NCI-H774 (cell line): ENCODE data around the gene CCNY.

Experiments
- DNase-seq: peaks from one replicate; lab custom pipeline; 2025; lab: John Stamatoyannopoulos, UW

Gene CCNY

DNA sequence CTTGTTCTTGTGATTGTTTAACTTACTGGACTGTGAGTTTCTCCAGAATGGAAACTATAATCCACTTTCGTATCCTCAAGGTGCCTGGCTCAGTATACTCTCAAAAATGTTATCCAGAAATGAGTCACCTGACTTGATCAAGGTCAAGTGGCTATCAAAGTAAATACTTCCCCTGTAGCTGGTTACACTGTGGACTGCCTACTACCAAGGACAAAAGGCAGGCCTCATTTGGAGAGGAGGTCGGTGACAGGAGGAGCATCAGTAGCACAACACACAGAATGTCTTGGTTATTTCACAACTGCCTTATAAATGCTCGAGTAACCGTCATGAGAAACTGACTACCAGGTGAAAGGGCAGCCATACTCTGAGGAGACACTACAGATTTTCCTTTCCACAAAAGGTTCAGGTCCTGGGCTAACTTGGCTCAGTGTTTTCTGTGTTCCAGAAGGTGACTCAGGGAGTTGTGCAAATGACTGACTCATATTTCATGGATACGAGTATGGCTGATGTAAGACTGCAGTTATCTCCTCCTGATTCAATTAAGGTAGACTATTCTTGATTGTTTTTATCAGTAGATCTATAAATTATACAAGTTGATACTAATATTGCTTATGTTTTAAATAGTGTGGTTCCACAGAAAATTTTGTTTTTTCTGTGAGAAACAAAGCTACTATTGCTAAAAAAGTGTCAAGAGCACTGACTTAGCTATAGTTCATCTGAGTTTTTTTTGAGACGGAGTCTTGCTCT lies 4.2 kb upstream of the CCNY start:
- DNase-seq: no peak

DNA sequence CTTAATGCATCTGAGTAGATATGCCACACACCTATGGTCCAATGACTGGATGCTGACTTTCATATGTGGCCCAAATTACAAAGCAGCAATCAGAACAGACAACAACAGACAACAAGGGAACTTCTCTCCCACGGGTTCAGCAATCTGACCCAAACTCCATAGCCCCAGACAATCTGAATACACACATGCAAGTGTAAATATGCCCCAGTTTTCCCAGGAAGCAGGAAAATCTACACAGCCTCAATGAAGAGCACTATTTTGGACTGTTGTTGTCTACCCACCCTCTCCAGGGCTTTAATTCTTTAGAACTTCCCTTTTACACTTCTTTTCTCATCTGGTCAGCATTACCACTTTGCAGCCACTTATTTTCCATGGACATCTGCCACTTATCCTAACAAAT lies 2.0 kb upstream of the CCNY start:
- DNase-seq: no peak

- no peak for DNase-seq
These were observed 901 bp upstream of the CCNY start for GRCh38 chr10:35335133-35336083.

DNA sequence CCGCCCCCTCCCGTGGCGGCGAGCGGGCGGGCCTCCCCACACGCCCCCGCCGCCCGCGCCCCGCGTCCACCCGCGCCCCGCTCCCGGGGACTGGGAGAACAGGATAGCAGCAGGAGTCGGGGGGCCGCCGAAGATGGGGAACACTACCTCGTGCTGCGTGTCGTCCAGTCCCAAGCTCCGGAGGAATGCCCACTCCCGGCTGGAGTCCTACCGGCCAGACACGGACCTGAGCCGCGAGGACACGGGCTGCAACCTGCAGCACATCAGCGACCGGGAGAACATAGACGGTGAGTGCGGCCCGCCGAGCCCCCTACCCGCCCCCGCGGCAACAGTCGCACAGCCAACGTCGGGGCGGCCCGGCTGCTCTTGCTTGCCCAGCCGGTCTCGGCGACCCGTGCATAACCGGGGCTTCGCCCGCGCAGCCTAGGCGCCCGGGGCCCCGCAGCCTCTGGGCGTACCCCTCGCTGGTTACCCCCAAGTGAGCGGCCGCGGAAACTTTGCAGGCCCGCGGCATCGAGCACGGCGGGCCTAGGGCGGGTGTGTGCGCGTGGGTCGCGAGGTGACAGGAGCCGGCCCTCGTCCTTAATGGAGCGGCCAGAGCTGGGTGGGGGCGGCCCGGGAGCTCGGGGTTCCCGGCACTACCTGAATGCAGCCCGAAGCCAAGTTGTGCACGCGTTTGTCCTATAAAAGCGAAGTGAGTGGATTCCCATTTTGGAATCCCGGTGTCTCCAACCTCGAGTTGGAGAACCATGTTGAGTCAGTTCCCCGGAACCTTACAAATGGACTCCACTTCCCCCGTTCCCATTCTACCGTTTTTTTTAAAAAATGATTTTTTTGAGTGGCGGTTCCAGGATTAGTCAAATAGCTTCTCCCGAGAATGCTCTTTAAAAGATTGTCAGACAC lies 863 bp downstream of the CCNY start:
- DNase-seq: no peak

- no peak for DNase-seq
These were observed 3.6 kb downstream of the CCNY start for GRCh38 chr10:35339942-35340341.

DNA sequence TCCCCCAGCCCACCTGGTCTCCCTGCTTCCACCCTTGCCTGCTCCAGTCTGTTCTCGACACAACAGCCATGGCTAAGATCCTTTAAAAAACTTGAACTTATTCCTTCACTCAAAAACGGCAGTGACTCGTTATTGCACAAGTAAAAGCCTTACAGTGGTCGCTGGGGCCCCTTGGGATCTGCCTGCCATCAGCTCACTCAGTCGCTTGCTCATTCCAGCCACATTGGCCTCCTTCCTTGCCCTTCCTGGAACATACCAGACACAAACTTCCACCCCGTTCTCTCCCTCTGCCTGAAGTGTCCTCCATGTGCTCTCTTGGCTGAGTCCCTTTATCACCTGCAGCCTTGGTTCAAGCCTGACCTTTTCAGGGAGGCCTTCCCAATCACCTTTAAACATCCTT lies 4.7 kb downstream of the CCNY start:
- no peak for DNase-seq

DNA sequence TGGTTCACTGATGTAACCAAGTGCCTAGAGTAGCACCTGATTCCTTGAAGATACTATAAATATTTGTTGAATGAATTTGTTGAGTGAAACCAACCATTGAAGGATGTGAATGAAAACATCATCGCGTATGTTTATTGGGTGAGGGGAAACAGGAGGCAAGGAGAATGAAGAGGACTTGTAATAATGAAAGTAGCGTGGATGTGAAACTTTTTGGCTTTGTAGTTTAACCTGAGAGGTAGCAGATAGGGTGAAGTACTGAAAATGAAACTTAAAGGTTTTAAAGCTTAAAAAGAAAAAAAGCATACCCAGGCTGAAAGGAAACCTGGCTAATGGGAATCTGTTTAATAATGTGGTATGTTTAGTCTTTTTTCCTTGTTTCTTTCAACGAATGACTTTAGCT lies 5.2 kb downstream of the CCNY start:
- DNase-seq: no peak

DNA sequence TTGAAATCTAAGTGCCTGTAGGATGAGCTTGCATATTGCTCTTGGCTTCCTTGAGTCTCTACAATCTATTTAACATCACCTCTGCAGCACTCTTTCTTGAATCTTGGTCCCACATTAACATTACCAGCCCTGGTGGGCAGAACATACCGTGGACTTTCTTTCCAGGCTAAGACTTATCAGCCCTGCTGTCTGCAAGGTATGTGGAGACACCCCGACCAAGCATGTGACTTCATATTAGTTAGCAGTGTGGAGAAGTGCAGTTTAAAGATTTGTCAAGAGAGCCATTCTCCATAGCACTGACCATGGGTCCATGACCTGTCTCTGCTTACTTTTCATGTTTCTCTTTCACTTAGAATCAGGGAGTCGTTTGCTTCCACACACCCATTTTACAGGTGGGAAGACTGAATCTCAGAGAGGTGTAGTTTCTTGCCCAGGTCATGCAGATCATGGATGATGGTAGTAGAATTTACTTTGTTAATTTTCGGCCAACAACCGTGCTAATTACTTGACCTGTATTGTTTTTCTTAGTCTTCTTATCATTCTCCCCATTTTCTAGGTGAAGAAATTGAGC lies 6.0 kb downstream of the CCNY start:
- DNase-seq: no peak

GRCh38 chr10:35343739-35344138 lies 7.4 kb downstream of the CCNY start:
- no peak for DNase-seq

GRCh38 chr10:35345383-35345742 lies 9.1 kb downstream of the CCNY start:
- DNase-seq: no peak

- no peak for DNase-seq
These were observed 9.9 kb downstream of the CCNY start for GRCh38 chr10:35346248-35346647.

- no peak for DNase-seq
These were observed 10.8 kb downstream of the CCNY start for GRCh38 chr10:35347121-35347562.

DNA sequence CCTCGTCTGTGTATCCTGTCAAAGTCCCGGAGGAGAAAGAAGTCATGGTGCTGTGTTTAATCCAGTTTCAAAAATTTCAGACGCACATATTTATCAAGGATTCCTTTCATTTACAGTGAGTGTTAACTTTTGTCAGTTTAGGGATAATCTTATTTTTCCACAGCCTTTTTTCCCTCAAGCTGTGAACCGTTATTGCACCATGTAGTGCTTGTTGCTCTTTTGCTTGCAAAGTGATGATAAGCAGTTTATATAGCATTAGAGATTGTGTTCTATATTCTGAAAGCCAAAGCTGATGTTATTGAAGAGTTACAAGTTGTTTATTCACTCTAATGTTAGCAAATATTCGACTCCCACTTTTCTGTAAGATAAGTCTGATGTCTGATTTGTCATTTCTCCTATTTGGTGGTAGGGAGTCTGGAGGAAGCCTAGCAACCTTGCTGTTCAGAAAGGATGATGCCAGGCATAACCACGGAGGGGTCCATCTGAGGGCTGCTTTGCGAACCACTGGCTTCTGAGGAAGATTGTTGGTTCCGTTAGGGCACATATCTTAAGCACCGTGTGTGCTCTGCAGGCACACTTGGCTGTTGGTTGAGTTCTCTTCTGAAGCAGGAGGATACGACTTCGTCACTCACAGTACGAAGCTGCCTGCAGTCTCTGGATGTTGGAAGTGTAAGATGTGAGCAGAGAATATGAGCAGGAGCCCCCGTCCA lies 11.7 kb downstream of the CCNY start:
- DNase-seq: no peak

GRCh38 chr10:35348609-35349388 lies 12.5 kb downstream of the CCNY start:
- DNase-seq: no peak

DNA sequence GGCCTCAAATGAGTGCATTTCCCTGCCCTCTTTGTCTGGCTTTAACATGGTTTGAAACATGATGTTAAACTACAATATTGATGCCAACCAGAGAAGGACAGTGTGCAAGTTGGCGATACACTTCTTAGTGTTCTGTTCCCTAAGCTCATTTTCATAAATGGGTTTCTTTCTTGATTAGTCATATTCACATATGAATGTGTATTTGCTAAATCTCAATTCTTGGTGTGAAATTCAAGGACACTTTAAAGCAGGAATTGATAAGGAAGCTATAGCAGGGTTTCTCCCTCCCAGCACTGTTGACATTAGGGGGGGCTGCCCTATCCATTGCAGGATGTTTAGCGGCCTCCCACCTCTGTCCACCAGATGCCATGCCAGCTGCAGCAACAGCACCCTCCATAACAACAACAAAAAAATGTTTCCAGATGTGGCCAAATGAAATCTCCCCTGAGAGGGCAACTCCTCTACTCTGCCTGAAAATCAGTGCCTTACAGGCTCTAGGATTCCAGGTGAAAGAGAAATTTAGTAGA lies 13.1 kb downstream of the CCNY start:
- DNase-seq: no peak

GRCh38 chr10:35351021-35351420 lies 14.7 kb downstream of the CCNY start:
- no peak for DNase-seq

GRCh38 chr10:35352097-35352496 lies 15.8 kb downstream of the CCNY start:
- no peak for DNase-seq

DNA sequence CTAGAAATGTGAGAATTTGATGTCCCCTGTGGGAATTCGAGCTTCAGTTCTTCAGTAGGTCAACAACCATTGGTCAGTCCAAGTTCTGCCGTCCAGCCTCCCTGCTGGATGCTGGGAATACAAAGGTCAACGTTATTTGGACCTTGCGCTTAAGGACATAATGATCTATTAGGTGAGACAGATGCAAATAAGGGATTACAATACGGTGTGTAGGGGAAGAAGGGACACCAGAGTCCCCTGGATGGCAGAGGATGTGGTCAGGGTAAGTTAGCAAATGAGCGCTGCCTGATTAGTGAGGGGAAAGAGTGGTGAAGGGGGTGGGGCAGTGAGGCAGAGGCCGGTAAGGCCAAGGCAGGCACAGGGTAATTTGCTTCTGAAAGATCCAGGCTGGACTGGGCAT lies 16.2 kb downstream of the CCNY start:
- DNase-seq: no peak

DNA sequence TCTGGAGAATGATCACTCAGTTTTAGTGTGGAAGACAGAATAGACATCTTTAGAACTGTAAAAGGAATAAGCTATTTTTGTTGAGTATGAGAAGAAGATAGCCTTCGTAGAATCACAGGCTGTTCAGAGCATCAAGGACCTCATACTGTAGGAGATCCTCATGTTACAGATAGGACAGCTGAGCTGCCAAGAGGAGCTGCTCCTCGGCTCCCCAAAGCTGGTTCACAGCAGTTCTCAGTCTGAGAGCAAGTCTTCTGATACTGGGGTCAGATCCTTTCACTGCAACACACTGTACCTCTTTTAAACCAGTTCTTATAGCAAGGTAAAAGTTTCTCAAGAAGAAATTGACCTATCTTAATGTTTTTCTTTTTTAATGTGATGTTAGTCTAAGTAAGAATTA lies 17.1 kb downstream of the CCNY start:
- DNase-seq: no peak

DNA sequence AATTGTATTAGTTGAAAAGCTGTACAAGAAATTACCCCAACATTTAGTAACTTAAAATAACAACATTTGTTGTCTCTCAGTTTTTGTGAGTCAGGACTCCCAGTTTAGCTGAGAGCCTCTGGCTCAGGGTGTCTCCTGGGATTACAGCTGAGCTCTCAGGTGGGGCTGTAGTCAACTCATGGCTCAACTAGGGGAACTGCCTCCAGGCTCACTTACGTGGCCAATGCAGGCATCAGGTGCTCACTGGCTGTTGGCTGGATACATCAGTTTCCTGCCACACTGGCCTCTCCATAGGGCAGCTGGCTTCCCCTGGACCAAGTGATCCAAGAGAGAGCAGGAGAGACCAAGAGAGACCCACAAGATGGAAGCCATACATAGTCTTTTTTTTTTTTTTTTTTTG lies 17.5 kb downstream of the CCNY start:
- DNase-seq: no peak
